Mucosa of descending colon (tissue), 3 donors: ENCODE data around the gene PCLAF. TPM values are rescaled to one million over a fixed set of nuclear protein-coding genes. Genes with fewer than 3 reads are reported as not detected.
"Not testable (repeated sequence)": the region's sequence is repeated elsewhere in the genome, so short reads cannot be mapped to it uniquely, and the experiment has no call there.

Experiments used
- ATAC-seq: fragments of 200-7000 bp; cut with Tn5 transposase; one replicate; pipeline ENCODE4 v1.9.1; 2020; ENCODE audit warnings: mild to moderate bottlenecking, moderate library complexity
- DNase-seq, 3 donors: peaks; one replicate each; pipeline ENCODE4 v3.0.0-alpha.2; 2020
- H3K36me3 ChIP-seq: fragments of 200-600 bp; one replicate; pipeline ENCODE4 v1.8.0; 2021; ENCODE audit warnings: low read depth, mild to moderate bottlenecking
- H3K4me1 ChIP-seq: fragments of 200-600 bp; one replicate; pipeline ENCODE4 v1.8.0; 2021; ENCODE audit warnings: low read depth, mild to moderate bottlenecking
- H3K4me3 ChIP-seq: fragments of 200-600 bp; one replicate; pipeline ENCODE4 v1.8.0; 2021; ENCODE audit warnings: mild to moderate bottlenecking
- H3K9me3 ChIP-seq: fragments of 200-600 bp; one replicate; pipeline ENCODE4 v1.8.0; 2021; ENCODE audit warnings: mild to moderate bottlenecking
- CTCF ChIP-seq: fragments of 200-600 bp; IDR thresholded peaks from one replicate; pipeline ENCODE4 v1.8.0; 2022; ENCODE audit warnings: antibody characterized with exemption, mild to moderate bottlenecking
- intact Hi-C, 2 donors: fragments of 100-400 bp; cut with DNase I in 1 of 2; cut with micrococcal nuclease in 1 of 2; formaldehyde crosslinking; loops; one replicate each; pipeline versions ENCODE4 v1.11.0 to v1.11.1; 2022; cut with DNase I, micrococcal nuclease
- total RNA-seq, 3 donors: library from RNA; stranded (reverse); fragmentation: NEBNext Ultra II Directional in 2 of 3; extraction: Animal tissue kit (Norgen Biotek cat#: 25700) in 2 of 3; gene quantifications; one replicate each; pipeline versions ENCODE4 v1.2.1 to v1.2.4, GENCODE V29; 2021 to 2023
- donor health status: DM: no; HTN: no; CAD: no; lungs with moderate emphysema.
- donor health status: DM: no; HTN: no; CAD: no.
- donor health status: DM: no; HTN: yes; CAD: no.

Gene PCLAF
- total RNA-seq, 3 donors from 2014 or later = 3.3 to 14.7 (median 4.4) TPM

- peaks cover 12% of the 10 kb centered on the region for H3K36me3 ChIP-seq
- no peak overlapping the region for H3K4me3 ChIP-seq
- no peaks in the 10 kb centered on the region for H3K9me3 ChIP-seq
- DNase-seq (no peak), ATAC-seq (no peak)
- intact Hi-C loops = loop anchor here in 1 of 2 donors (10.0 kb wide), 1 partner anchor 251 kb away; no protein-coding TSS in a partner anchor
- H3K4me1 ChIP-seq = no peaks in the 10 kb centered on the region
- TF ChIP-seq CTCF = no peak
These were observed 42.7 kb upstream of the PCLAF start for GRCh38 chr15:64423970-64424369.

GRCh38 chr15:64422697-64423096 lies 41.5 kb upstream of the PCLAF start:
- DNase-seq = no peak
- Histone ChIP-seq H3K36me3 (peaks cover 12% of the 10 kb centered on the region), H3K4me1 (no peaks in the 10 kb centered on the region), H3K9me3 (no peaks in the 10 kb centered on the region), H3K4me3 (no peak overlapping the region)
- TF ChIP-seq CTCF = no peak
- no peak for ATAC-seq
- intact Hi-C loops = loop anchor here in 1 of 2 donors (10.0 kb wide), 1 partner anchor 252 kb away; no protein-coding TSS in a partner anchor

DNA sequence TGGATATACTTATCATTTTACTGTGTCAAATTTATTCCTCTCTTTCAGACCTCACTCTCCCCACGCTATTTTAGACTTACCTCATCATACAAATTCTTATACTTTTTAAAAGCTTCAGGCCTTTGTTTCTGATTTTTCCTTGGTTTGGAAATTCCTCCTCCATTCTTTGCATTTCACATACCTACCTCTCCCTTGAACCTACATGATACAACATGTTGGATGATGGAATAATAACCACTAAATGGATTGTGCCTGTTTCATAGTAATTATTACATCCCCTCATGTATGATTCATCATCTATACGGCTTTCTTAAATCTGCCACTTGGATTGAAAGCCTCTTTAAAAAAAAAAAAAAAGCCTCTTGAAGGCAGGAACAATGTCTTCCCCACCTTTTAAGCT lies 31.0 kb upstream of the PCLAF start:
- Histone ChIP-seq H3K36me3 (peaks cover 6% of the 10 kb centered on the region), H3K4me1 (no peaks in the 10 kb centered on the region)
- no peak for DNase-seq

DNA sequence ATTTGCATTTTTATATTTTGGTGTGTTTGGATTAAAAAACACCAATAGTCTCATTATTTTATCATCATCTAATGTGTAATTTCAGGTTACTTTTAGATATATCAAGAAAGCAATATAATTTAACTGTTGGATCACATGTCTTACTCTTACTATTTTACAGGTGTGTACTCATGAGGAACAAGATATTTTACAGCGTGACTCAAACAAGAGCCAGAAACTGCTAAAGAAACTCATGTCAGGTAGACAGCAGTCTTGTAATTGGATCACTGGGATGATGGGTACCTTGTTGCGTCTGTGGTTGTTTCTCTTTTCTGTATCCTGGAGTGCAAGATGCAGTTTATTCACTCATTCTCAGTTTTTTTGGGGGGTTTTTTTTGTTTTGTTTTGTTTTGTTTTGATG lies 19.3 kb upstream of the PCLAF start:
- H3K36me3 ChIP-seq = peaks cover 14% of the 10 kb centered on the region
- no peak overlapping the region for H3K4me3 ChIP-seq
- H3K9me3 ChIP-seq = no peaks in the 10 kb centered on the region
- TF ChIP-seq CTCF = no peak
- intact Hi-C loops = no loop called here
- no peak for ATAC-seq
- no peak for DNase-seq
- H3K4me1 ChIP-seq = no peaks in the 10 kb centered on the region

More for the DNA sequence above, 31.0 kb upstream of the PCLAF start:
- intact Hi-C loops = no loop called here
- no peak for ATAC-seq
- TF ChIP-seq CTCF = no peak
- Histone ChIP-seq H3K9me3 (no peaks in the 10 kb centered on the region), H3K4me3 (no peak overlapping the region)

DNA sequence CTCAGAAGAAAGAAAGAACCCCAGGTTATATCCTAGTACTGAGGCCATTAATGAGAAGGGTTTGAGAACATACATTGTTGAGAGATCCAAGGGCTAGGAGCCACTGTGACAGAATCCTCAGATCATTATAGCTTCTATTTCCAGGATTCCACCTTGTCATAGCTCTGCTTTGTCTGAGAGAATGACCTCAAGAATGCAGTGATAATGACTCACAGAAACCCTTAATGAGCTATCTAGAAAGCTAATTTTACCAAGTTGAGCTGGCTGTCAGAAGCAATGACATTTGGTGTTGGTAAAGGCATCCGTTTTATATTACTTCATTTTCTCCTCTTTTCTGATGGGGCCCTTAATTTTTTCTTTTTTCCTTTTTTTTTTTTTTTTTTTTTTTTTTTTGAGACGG lies 17.3 kb upstream of the PCLAF start:
- Histone ChIP-seq H3K4me1 (no peaks in the 10 kb centered on the region), H3K36me3 (peaks cover 14% of the 10 kb centered on the region), H3K9me3 (no peaks in the 10 kb centered on the region), H3K4me3 (no peak overlapping the region)
- ATAC-seq (no peak), DNase-seq (no peak)
- TF ChIP-seq CTCF = no peak
- intact Hi-C loops = no loop called here

DNA sequence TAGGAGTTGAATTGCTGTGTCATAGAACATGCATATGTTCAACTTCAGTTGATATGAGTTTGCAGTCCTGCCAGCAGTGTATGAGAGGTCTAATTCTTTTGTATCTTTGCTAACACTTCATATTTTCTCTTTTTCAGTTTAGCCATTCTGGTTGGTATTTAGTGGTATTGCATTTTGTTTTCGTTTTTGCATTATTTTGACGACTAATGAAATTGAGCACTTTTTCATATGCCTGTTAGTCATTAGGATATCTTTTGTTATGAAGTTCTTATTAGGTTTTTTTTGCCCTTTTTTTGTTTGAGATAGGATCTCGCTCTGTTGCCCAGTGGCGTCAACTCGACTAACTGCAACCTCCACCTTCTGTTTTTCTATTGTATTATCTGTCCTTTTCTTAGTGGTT lies 15.5 kb upstream of the PCLAF start:
- Histone ChIP-seq H3K4me3 (no peak overlapping the region), H3K4me1 (no peaks in the 10 kb centered on the region), H3K36me3 (peaks cover 14% of the 10 kb centered on the region), H3K9me3 (no peaks in the 10 kb centered on the region)
- TF ChIP-seq CTCF = no peak
- ATAC-seq = no peak
- no peak for DNase-seq
- intact Hi-C loops = no loop called here

DNA sequence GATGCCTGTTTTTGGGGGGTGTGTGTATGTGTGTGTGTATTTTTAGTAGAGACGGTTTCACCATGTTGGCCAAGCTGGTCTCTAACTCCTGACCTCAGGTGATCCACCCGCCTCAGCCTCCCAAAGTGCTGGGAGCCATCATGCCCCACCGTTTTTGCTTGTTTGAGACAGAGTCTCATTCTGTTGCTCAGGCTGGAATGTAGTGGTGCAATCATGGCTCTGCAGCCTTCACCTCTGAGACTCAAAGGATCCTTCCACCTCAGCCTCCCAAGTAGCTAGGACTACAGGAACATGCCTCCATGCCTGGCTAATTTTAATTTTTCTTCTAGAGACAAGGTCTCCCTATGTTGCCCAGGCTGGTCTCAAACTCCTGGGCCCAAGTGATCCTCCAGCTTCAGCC lies 11.2 kb upstream of the PCLAF start:
- ATAC-seq, H3K36me3 ChIP-seq, DNase-seq, H3K4me3 ChIP-seq, H3K4me1 ChIP-seq, H3K9me3 ChIP-seq, intact Hi-C loops: not testable (repeated sequence)
